Measurements from ENCODE around the gene TGFBR1.

Gene TGFBR1

GRCh38 chr9:99144966-99145365 lies 40.1 kb downstream of the TGFBR1 start:
- no peak for DNase-seq (ENCODE audit: low read depth)
- H3K4me3 ChIP-seq (replicated peaks; ENCODE audit: low read depth, low read length) = no peak overlapping the region
- TF ChIP-seq, protein P1, sequence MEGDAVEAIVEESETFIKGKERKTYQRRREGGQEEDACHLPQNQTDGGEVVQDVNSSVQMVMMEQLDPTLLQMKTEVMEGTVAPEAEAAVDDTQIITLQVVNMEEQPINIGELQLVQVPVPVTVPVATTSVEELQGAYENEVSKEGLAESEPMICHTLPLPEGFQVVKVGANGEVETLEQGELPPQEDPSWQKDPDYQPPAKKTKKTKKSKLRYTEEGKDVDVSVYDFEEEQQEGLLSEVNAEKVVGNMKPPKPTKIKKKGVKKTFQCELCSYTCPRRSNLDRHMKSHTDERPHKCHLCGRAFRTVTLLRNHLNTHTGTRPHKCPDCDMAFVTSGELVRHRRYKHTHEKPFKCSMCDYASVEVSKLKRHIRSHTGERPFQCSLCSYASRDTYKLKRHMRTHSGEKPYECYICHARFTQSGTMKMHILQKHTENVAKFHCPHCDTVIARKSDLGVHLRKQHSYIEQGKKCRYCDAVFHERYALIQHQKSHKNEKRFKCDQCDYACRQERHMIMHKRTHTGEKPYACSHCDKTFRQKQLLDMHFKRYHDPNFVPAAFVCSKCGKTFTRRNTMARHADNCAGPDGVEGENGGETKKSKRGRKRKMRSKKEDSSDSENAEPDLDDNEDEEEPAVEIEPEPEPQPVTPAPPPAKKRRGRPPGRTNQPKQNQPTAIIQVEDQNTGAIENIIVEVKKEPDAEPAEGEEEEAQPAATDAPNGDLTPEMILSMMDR (IDR thresholded peaks at IDR 0.05; ENCODE audit: low read length, missing control alignments) = no peak

GRCh38 chr9:99146574-99146973 lies 41.7 kb downstream of the TGFBR1 start:
- DNase-seq (ENCODE audit: low read depth) = no peak
- no peak overlapping the region for H3K4me3 ChIP-seq (replicated peaks; ENCODE audit: low read depth, low read length)
- TF ChIP-seq, protein P1 (IDR thresholded peaks at IDR 0.05; ENCODE audit: low read length, missing control alignments) = no peak

- H3K4me3 ChIP-seq (replicated peaks; ENCODE audit: low read depth, low read length) = no peak overlapping the region
- DNase-seq (ENCODE audit: low read depth) = no peak
- TF ChIP-seq, protein P1 (IDR thresholded peaks at IDR 0.05; ENCODE audit: low read length, missing control alignments) = no peak
These were observed 42.3 kb downstream of the TGFBR1 start for GRCh38 chr9:99147177-99147576.

- TF ChIP-seq, protein P1 (IDR thresholded peaks at IDR 0.05; ENCODE audit: low read length, missing control alignments) = no peak
- no peak overlapping the region for H3K4me3 ChIP-seq (replicated peaks; ENCODE audit: low read depth, low read length)
- no peak for DNase-seq (ENCODE audit: low read depth)
These were observed 45.7 kb downstream of the TGFBR1 start for GRCh38 chr9:99150451-99151171.

GRCh38 chr9:99154356-99154755 lies 49.4 kb downstream of the TGFBR1 start:
- H3K4me3 ChIP-seq (replicated peaks; ENCODE audit: low read depth, low read length) = no peak overlapping the region
- no peak for DNase-seq (ENCODE audit: low read depth)
- TF ChIP-seq, protein P1 (IDR thresholded peaks at IDR 0.05; ENCODE audit: low read length, missing control alignments) = no peak

DNA sequence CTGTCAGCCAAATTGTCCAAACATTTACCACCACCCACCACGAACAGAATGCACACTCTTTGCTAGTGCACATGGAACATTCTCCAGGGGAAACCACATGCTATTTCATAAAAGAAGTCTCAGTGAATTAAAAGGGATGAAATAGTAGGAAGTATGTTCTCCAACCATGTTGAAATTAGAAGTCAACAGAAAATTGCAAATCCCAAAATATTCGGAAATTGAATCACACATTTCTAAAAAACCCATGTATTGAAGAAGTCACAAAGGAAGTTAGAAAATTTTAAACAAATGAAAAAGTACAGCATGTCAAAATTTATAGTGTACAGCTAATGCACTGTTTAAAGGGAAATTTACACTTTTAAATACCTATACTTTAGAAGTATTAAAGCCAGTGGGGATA lies 50.8 kb downstream of the TGFBR1 start:
- TF ChIP-seq, protein P1 (IDR thresholded peaks at IDR 0.05; ENCODE audit: low read length, missing control alignments) = no peak
- no peak overlapping the region for H3K4me3 ChIP-seq (replicated peaks; ENCODE audit: low read depth, low read length)
- DNase-seq (ENCODE audit: low read depth) = no peak

- TF ChIP-seq, protein P1 (IDR thresholded peaks at IDR 0.05; ENCODE audit: low read length, missing control alignments) = no peak
- H3K4me3 ChIP-seq (replicated peaks; ENCODE audit: low read depth, low read length) = no peak overlapping the region
- DNase-seq (ENCODE audit: low read depth) = no peak
These were observed 53.7 kb downstream of the TGFBR1 start for GRCh38 chr9:99158629-99159028.
